OCI-LY7 (cell line): ENCODE data around the gene ABHD17A. TPM values are rescaled to one million over a fixed set of nuclear protein-coding genes. Genes with fewer than 3 reads are reported as not detected.

ENCODE experiments used
- BruUV-seq: library from RNA; stranded (reverse); fragments of 400-500 nt; replicated peaks from 2 replicates; lab custom pipeline; 2021; lab: Mats Ljungman, UMichigan
- CTCF ChIA-PET: fragments of 300-600 bp; sonication (Branson Sonifier 250); formaldehyde crosslinking; loops from one replicate; lab custom pipeline; 2022; ENCODE audit warnings: antibody characterized with exemption; ENCODE audit not compliant: unreplicated experiment; lab: Charles Lee
- POLR2A ChIA-PET: fragments of 300-600 bp; sonication (Branson Sonifier 250); formaldehyde crosslinking; loops from one replicate; lab custom pipeline; 2022; ENCODE audit warnings: antibody characterized with exemption; lab: Charles Lee
- DNase-seq: peaks from one replicate; pipeline ENCODE4 v3.0.0-alpha.2; 2015; ENCODE audit warnings: low spot score
- H2AFZ ChIP-seq: fragments of 200-600 bp; sonication (generic), shearing (Covaris generic); 2 replicates; pipeline ENCODE4 v1.6.1; 2014; ENCODE audit warnings: mild to moderate bottlenecking, antibody characterized with exemption, low read length, moderate library complexity
- H3K27ac ChIP-seq: fragments of 200-600 bp; sonication (generic); 2 replicates; pipeline ENCODE4 v1.5.1; 2014; ENCODE audit warnings: mixed run types, low read depth, mild to moderate bottlenecking, moderate library complexity, low read length, inconsistent platforms; ENCODE audit not compliant: poor library complexity, severe bottlenecking
- H3K36me3 ChIP-seq: fragments of 200-600 bp; sonication (generic); 2 replicates; pipeline ENCODE4 v1.6.1; 2014; ENCODE audit warnings: mild to moderate bottlenecking, antibody characterized with exemption, low read length, moderate library complexity, mixed read lengths; ENCODE audit not compliant: insufficient read depth
- H3K4me1 ChIP-seq: fragments of 200-600 bp; sonication (generic); 2 replicates; pipeline ENCODE4 v1.5.1; 2014; ENCODE audit warnings: mild to moderate bottlenecking, low read length; ENCODE audit not compliant: insufficient read depth, poor library complexity, severe bottlenecking
- H3K4me2 ChIP-seq: fragments of 200-600 bp; sonication (generic); 2 replicates; pipeline ENCODE4 v1.6.1; 2014; ENCODE audit warnings: mild to moderate bottlenecking, low read length
- H3K4me3 ChIP-seq: fragments of 200-600 bp; sonication (generic); 2 replicates; pipeline ENCODE4 v1.5.1; 2014; ENCODE audit warnings: mild to moderate bottlenecking, low read depth, low read length; ENCODE audit not compliant: poor library complexity, severe bottlenecking
- H3K79me2 ChIP-seq: fragments of 200-600 bp; sonication (generic); 2 replicates; pipeline ENCODE4 v1.6.1; 2016; ENCODE audit warnings: low read depth, mild to moderate bottlenecking, low read length, moderate library complexity, mixed read lengths; ENCODE audit not compliant: insufficient read depth
- H3K9me2 ChIP-seq: fragments of 200-600 bp; sonication (generic); 2 replicates; pipeline ENCODE4 v1.6.1; 2016; ENCODE audit warnings: mild to moderate bottlenecking, low read length, mixed read lengths; ENCODE audit not compliant: insufficient read depth
- H3K9me3 ChIP-seq: fragments of 200-600 bp; sonication (generic); 2 replicates; pipeline ENCODE4 v1.6.1; 2014; ENCODE audit warnings: mild to moderate bottlenecking, mixed run types, low read length, mixed read lengths
- H4K20me1 ChIP-seq: fragments of 200-600 bp; sonication (generic); 2 replicates; pipeline ENCODE4 v1.6.1; 2014; ENCODE audit warnings: mild to moderate bottlenecking, antibody characterized with exemption, low read length, moderate library complexity, mixed read lengths; ENCODE audit not compliant: insufficient read depth
- EZH2phosphoT487 ChIP-seq: fragments of 200-600 bp; sonication (generic); IDR thresholded peaks from 2 replicates; pipeline ENCODE4 v1.6.1; 2018; ENCODE audit warnings: low read depth, borderline replicate concordance, mild to moderate bottlenecking, mixed run types, antibody characterized with exemption, low read length, moderate library complexity, mixed read lengths
- intact Hi-C: fragments of 100-400 bp; cut with micrococcal nuclease; formaldehyde crosslinking; loops from one replicate; pipeline ENCODE4 v1.10.0; 2022; ENCODE audit not compliant: unreplicated experiment
- total RNA-seq, 2 experiments: library from RNA; depleted of rRNA in 1 of 2; stranded (reverse); fragments of >200 nt in 1 of 2; shearing (Covaris generic) in 1 of 2; gene quantifications; 2 replicates each; pipeline ENCODE4 v1.2.3, GENCODE V29; 2014 to 2022
- TF ChIP-seq, protein P1 (sequence below): fragments of 200-600 bp; sonication (generic); conservative IDR thresholded peaks from 2 replicates; pipeline ENCODE4 v1.5.1; 2014; ENCODE audit warnings: mild to moderate bottlenecking, antibody characterized with exemption, low read length, moderate library complexity, mixed read lengths

The ABHD17A gene
- total RNA-seq, 2 experiments from 2014 or later, result 71.3 to 130 TPM

DNA sequence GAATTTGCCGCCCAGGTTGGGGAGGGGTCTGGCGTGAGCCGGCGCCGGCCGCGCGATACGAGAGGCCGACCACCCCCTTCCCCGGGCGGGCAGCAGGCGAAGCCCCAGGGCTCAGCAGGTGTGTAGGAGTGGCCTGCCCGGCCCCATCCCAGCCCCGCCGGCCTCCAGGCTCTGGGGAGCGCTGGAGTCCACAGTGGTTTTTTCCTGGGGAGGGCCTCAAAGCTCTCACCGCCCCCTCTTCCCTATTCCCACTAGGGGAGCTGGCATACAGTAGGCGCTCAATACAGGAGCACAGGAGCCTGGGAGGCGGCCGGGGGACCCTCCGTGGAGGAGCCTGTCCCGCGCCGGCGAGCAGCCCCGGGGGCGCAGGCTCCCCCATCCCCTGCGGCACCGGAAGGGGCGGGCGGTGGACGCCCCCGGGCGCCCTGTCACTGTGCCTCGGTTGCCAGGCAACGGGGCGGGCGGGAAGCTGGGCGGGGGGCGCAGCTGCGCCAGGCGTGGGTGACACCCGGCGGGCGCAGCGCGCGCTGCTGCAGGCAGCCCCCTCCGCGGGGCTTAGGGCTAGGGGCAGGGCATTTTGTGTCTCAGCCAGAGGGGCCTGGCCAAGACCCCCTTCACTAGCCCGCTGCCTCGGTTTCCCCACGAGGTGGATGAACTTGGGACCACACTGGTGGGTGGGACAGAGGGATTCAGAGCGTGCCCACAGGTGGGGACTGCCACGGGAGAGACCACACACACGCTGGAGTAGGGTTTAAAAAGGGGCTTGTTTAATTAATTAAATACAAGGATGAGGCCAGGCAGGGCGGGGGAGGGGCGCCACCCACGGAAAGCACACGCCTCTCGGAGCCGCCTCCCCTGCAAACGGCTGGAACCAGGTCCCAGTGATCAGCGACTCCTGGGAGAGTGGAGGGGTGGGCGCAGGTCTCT is 33.4 kb downstream of the ABHD17A start:
- Histone ChIP-seq H4K20me1 (peaks cover 15% of the 10 kb centered on the region; the same call in 1 of the 2 replicates), H3K4me3 (no peak overlapping the region), H3K36me3 (peaks cover 24% of the 10 kb centered on the region), H3K9me3 (no peaks in the 10 kb centered on the region), H2AFZ (no peak overlapping the region), H3K9me2 (no peaks in the 10 kb centered on the region), H3K4me1 (peaks cover 54% of the 10 kb centered on the region), H3K79me2 (peaks cover 53% of the 10 kb centered on the region), H3K4me2 (no peak overlapping the region), H3K27ac (no peak overlapping the region)
- CTCF ChIA-PET, result no interaction called here
- POLR2A ChIA-PET, result no interaction called here
- intact Hi-C loops, result no loop called here
- no TSS peak for BruUV-seq
- DNase-seq, result no peak
- TF ChIP-seq, protein P1, sequence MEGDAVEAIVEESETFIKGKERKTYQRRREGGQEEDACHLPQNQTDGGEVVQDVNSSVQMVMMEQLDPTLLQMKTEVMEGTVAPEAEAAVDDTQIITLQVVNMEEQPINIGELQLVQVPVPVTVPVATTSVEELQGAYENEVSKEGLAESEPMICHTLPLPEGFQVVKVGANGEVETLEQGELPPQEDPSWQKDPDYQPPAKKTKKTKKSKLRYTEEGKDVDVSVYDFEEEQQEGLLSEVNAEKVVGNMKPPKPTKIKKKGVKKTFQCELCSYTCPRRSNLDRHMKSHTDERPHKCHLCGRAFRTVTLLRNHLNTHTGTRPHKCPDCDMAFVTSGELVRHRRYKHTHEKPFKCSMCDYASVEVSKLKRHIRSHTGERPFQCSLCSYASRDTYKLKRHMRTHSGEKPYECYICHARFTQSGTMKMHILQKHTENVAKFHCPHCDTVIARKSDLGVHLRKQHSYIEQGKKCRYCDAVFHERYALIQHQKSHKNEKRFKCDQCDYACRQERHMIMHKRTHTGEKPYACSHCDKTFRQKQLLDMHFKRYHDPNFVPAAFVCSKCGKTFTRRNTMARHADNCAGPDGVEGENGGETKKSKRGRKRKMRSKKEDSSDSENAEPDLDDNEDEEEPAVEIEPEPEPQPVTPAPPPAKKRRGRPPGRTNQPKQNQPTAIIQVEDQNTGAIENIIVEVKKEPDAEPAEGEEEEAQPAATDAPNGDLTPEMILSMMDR, result no peak
- TF ChIP-seq EZH2phosphoT487, result no peak

DNA sequence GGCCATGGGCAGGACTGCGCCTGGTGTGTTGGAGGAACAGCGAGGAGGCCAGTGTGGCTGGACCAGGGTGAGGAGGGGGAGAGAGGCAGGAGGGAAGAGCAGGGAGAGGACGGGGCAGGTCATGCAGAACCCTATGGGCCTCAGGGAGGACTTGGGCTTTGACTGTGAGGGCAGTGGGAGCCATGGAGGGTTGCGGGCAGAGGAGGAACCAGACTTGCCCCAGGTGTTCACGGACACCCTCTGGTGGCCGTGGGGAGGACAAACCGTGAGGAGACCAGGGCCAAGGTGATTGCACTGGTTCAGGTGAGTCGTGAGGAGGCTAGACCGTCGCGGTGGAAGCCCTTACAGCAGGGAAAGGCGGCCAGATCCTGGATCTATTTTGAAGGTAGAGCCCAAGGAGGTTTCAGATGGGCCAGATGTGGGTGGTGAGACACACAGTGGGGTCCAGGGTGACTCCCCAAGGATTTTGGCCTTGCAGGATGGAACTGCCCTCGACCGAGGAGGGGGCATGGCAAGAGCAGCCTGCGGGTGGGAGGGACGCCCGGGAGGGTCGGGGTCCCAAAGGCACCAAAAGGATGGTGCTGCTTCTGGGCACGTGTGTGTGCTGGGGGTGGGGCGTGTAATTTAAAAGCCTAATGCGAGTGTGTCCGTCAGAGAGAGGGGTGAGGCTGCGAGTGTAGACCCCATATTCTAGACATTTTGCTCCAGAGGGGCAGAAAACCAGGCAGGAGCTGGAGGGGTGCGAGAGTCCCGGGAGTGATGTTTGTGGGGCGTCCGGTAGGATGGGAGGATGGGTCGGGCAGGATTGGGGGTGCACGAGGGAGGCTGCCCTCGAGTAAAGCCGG is 34.3 kb downstream of the ABHD17A start:
- H3K4me1 ChIP-seq, result peaks cover 51% of the 10 kb centered on the region
- no peak overlapping the region for H3K4me2 ChIP-seq
- intact Hi-C loops, result no loop called here
- no peak overlapping the region for H3K27ac ChIP-seq
- H3K36me3 ChIP-seq, result peaks cover 29% of the 10 kb centered on the region
- peaks cover 21% of the 10 kb centered on the region for H4K20me1 ChIP-seq
- TF ChIP-seq EZH2phosphoT487, result no peak
- TF ChIP-seq, protein P1, result peak; percentile 52
- peaks cover 55% of the 10 kb centered on the region for H3K79me2 ChIP-seq
- H3K9me3 ChIP-seq, result no peaks in the 10 kb centered on the region
- BruUV-seq, result no TSS peak
- H3K4me3 ChIP-seq, result no peak overlapping the region
- H3K9me2 ChIP-seq, result no peaks in the 10 kb centered on the region
- DNase-seq, result no peak
- no peak overlapping the region for H2AFZ ChIP-seq
- POLR2A ChIA-PET, result no interaction called here
- CTCF ChIA-PET, result no interaction called here
